Hypothalamus (tissue), 51 donors: Measurements from ENCODE around the gene PRDM7.
"Not testable (repeated sequence)": the region's sequence is repeated elsewhere in the genome, so short reads cannot be mapped to it uniquely, and the experiment has no call there.

Experiments used
- DNase-seq, 51 donors: peaks; one replicate each; lab custom pipeline; 2025; lab: John Stamatoyannopoulos, UW

PRDM7 gene

GRCh38 chr16:90018297-90018651, 58.9 kb downstream of the PRDM7 start:
- peak in 1 of 51 donors; percentile 33 for DNase-seq

GRCh38 chr16:90016339-90016950, 60.7 kb downstream of the PRDM7 start:
- peak in 7 of 51 donors; percentile 9 to 36 (median 17) for DNase-seq

GRCh38 chr16:90015586-90016338, 61.4 kb downstream of the PRDM7 start:
- no peak for DNase-seq

- no peak for DNase-seq
These were observed 64.0 kb downstream of the PRDM7 start for GRCh38 chr16:90012991-90013745.

GRCh38 chr16:90011908-90012501, 65.1 kb downstream of the PRDM7 start:
- no peak for DNase-seq

GRCh38 chr16:90011508-90011819, 65.7 kb downstream of the PRDM7 start:
- no peak for DNase-seq

GRCh38 chr16:90010676-90011507, 66.2 kb downstream of the PRDM7 start:
- no peak for DNase-seq

- no peak for DNase-seq
These were observed 67.8 kb downstream of the PRDM7 start for GRCh38 chr16:90009172-90009899.

- DNase-seq: peak in 1 of 51 donors; percentile 18
These were observed 68.4 kb downstream of the PRDM7 start for GRCh38 chr16:90008708-90009145.

- DNase-seq: not testable (repeated sequence)
These were observed 69.4 kb downstream of the PRDM7 start for GRCh38 chr16:90007635-90008234.

GRCh38 chr16:90007015-90007414, 70.1 kb downstream of the PRDM7 start:
- DNase-seq: no peak
